A204.1 (cell line): ENCODE results near the gene TOMM5.

ENCODE experiments used
- FAIRE-seq: peaks from 2 replicates; lab custom pipeline; 2012; peaks lifted over from hg19 to GRCh38; lab: Jason Lieb, UNC

Gene TOMM5

DNA sequence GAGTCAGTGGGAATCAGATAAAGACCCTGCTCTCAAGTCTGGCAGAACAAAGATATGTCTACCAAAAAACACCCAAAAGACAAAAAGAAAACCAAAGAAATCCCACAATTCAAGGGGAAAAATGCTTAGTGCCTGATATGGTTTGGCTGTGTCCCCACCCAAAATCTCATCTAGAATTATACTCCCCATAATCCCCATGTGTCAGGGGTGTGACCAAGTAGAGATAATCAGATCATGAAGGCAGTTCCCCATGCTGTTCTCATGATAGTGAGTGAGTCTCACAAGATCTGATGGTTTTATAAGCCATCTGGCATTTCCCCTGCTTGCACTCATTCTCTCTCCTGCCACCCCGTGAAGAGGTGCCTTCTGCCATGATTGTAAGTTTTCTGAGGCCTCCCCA lies 29.6 kb downstream of the TOMM5 start:
- FAIRE-seq: no peak

DNA sequence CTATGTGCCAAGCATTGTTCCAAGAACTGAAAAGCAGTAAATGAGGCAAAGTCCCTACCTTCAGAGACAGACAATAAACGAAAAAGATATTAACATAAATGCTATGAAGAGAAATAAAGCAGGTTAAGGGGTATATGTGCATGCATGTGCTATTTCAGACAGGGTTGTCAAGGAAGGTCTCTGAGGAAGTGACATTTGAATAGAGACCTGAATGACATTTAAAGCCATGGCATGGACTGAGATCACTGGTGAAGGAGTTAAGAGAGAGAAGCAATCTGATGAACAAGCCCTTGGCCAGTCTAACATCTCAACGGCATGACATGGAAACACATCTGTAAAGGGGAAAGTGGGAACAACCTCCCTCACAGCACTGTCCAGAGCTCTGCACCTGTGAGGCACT lies 30.7 kb downstream of the TOMM5 start:
- FAIRE-seq: no peak

DNA sequence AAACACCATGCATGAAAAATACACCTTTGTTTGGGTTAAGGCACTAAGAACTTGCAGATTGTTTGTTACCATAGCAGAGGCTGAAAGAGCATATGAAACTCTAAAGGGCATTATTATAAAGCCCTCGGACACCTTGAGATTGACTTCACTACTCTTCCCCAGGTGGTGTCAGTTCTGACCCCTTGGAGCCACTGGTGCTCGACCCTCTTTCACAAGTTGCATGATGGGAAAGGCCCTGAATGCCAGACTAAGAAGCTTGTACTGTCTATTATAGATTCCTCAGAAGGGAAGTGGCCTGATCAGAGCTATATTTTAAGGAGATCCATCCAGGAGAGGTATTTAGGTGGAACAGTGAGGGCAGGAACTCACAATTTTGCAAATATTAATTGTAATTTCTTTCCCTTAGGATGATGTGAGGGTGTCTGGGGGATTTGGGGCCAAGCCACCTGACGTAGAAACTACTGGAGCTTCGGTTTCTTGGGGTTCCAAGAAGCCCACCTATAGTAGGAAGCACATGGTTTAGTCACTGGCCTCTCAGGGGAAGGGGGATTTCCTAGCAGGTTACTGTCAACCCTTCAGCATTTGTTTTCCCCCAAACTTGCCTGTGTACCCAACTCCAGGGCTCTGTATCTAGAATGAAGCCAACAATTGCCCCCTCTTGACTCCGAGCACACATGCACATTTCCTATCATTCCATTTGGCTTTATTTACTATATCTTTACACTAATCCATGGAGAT lies 32.4 kb downstream of the TOMM5 start:
- no peak for FAIRE-seq

DNA sequence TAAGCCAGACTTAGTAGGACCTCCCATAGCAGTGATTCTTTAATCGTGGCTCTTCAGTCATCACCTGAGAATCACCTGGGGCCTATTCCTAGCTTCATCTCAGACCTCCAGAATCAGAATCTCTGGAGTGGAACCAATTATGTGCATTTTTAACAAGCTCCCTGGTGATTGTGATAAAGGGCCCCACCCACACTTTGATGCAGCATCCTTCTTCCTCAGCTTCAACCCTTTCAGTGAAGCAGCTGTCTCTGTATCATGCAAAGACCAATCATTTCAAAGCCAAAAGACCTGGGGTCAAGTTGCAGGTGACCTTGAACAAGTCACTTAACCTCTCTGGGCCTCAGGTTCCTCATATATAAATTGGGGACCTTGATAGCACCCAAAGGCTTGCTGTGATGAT lies 33.3 kb downstream of the TOMM5 start:
- no peak for FAIRE-seq

DNA sequence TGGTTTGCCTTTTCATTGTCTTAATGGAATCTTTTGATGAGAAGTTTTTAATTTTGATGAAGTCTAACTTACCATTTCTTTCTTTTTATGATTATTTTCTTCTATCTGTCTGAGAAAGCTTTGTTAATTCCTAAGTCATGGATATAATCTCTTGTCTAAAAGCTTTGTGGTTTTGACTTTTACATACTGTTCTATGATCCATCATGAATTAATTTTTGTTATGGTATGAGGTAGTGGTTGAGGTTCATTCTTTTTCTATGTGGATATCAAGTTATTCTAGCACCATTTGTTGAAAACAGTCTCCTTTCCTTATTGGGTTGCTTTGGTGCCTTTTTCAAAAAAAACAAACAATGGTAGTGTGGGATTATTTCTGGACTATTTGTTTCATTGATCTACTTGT lies 36.6 kb downstream of the TOMM5 start:
- FAIRE-seq: no peak

DNA sequence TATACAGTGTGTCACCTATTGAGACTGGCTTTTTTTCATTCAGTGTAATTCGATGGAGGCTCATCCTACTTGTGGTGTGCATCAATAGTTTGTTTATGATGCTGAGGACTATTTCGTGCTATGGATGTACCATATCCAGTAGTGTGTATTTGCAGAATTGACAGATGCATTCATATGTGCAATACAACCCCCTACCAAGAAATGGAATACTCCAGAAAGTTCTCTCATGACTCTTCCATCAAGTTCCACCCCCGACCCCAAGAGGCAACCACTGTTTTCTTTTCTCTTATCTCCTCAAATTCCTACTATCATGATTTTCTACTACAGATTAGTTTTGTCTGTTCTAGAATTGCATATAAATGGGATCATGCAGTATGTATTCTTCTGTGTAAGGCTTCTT lies 38.1 kb downstream of the TOMM5 start:
- no peak for FAIRE-seq

DNA sequence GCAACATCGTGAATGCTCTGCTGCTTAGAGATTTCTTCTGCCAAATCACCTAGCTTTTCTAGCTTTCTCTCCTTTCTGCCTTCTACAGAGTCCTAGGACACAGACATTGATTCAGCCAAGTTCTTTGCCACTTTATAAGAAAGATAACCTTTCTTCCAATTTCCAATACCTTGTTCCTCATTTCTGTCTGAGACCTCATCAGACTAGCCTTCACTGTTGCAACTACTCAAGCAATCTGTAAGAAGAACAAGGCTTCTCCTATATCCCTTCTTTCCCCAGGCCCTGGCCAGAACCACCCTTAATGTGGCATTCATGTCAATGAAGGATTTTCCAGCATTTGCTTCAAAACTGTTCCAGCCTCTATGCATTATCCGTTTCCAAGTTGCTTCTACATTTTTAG lies 40.5 kb downstream of the TOMM5 start:
- FAIRE-seq: no peak

DNA sequence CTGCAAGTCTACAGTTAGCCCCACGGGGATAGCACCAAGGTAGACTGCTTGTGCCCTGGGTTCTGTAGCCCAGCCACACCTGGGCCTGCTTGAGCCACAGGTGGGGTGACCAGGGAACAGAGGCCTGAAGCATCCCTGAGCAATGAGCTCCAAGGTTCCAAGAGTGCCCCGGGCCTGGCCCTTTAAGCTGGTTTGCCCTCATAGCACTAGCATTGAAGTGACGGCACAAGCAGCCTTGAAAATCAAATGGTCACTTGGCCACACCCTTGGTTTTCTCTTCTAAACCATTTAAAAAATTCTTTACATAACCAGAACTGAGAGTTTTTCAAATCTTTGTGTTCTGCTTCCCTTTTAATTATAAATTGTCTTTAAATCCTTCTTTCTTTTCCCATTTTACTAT lies 40.9 kb downstream of the TOMM5 start:
- no peak for FAIRE-seq

DNA sequence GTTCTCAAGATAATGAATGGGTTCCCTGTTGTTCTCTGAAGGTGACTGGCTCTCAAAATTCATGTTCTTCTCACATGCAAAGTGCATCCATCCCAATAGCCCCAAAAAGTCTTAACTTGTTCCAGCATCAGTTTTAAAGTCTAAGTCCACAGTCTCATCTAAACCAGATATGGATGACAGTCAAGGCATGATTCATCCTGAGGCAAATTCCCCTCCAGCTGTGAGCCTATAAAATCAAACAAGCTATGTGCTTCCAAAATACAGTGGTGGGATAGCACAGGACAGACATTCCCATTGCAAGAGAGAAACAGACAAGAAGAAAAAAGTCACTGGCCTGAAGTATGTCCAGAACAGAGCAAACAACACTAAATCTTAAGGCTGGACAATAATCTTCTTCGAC lies 41.6 kb downstream of the TOMM5 start:
- FAIRE-seq: no peak

DNA sequence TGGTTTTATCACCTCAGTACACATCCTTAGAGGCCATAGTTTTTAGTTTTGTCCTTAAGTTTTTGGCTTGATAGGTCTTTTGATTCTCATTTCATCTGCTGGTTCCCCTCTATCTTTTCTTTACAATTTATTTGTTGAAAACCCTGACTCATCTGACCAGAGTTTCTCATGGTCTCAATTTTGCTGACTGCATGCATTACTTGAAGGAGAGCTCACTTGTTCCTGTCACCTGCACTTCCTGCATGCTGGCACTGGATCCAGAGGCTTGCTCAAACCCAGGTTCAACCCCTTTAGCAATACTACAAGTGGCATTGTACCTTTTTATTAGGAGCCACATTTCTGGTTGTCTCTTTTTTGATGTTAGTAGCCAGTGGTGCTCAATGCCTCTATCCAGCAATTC lies 42.9 kb downstream of the TOMM5 start:
- no peak for FAIRE-seq

DNA sequence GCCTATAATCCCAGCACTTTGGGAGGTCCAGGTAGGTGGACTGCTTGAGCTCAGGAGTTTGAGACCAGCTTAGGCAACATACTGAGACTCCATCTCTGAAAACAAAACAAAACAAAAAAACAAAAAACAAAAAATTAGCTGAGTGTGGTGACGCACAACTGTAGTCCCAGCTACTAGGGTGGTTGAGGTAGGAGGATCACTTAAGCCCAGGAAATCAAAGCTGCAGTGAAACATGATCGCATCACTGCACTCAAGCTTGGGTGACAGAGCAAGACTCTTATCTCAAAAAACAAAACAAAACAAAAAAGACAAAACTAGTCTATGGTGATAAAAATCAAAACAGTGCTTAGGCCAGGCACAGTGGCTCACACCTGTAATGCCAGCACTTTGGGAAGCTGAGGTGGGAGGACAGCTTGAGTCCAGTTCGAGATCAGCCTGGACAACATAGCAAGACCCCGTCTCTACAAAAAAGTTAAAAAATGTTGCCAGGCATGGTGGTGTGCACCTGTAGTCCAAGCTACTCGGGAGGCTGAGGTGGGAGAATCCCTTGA lies 45.0 kb downstream of the TOMM5 start:
- FAIRE-seq: no peak

DNA sequence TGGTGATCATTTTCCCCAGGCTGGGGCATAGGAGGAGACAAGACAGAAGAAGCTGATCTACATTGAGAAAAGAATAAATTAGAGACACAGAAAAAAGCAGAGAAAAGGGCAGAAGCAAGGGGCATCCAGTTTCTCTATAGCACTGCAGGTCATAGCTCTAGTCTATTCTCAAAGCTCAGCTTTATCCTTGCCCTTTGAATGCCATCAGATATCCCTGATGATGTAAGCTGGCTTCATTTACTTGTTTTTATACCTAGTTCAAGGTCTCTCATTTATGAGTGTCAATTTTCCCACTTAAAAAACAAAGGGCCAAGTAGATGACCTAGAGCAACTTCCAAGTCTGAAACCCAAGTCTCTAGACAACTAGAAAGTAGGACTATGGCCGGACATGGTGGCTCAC lies 48.9 kb downstream of the TOMM5 start:
- no peak for FAIRE-seq

DNA sequence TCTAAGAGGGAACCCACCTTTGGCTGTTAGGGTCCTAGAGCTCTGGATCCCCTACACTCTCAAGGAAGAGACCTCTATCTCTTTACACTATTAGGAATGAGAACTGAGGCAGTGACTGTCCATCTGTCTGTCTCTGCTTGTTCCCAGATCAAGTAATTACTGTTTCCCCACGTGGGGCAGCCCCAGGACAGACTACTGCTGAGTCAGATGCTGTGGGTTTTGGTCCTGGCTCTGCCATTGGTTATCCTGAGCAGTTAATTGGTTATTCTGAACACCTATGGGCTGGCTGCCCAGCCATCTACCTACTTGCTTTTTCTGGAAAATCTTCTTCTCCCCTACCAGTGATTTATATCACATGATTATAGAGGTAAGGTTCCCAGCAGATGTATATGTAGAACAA lies 49.5 kb downstream of the TOMM5 start:
- no peak for FAIRE-seq

DNA sequence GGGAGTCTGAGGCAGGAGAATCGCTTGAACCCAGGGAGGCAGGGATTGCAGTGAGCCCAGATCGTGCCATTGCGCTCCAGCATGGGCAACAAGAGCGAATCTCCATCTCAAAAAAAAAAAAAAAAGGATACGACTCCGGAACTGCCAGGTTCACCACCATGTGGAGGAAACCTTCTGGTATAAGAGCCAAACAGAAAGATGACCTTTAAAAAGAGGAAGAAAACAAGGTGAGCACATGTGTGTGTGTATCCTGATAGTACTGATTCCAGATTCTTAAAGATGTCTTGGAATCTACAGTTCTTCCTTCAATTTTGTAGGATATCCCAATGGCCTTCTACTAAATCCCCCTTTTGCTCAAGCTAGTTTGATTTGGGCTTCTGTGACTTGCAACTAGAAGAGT lies 49.9 kb downstream of the TOMM5 start:
- FAIRE-seq: no peak

DNA sequence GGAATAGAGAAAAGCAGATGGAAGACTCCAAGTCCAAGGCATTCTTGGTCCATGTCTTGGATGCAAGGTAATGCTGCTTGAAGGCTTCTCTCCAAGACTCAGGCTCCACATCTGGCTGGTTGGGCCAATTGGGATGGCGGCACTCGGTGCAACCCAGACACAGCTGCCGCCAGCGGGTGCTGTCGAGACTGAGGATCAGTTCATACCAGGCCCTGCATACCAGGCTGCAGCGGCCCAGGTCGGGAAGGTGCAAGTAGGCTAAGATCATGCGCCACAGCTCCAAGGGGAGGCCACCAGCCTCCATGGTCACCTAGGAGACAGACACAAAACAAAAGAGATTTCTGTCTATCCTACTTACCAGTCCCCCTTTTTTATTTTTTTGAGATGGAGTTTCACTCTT lies 50.9 kb downstream of the TOMM5 start:
- FAIRE-seq: no peak

DNA sequence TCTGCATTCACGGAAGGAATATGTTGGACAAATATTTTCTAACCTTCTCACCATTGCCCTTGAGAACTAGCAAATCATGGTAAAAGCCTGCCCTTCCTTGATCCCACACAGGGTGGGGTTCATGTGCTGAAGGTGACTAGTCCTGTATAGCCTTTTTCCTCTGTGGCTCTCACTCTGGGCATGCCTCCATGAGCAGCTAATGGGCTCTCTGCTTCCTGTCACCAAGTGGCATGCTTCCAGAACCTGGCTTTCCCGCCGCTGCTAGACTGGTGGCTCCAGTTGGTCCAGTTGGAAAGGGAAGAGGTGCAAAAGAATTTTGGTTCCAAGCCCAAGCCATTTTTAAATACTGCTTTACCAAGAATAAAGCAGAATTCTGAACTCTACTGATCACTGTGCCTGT lies 51.8 kb downstream of the TOMM5 start:
- no peak for FAIRE-seq

DNA sequence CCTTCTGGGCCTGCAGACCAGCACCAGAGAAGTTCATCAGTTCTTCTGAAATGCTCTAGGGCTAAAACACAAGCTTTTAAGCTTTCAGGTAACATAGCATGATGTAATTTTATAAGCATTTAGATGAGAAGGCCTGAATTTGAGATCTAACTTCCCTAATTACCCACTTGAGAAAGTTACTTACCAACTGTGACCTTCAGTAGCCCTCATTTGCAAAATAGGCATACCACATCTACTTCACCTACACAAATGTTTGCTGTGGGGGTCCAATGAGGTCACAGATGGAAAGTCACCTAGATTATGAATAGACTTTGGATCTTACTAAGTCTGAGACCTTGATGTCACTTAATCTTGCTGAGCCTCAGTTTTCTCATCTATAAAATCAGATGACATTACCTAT lies 52.8 kb downstream of the TOMM5 start:
- FAIRE-seq: no peak
